Transverse colon (tissue), 4 donors: ENCODE data around the gene ATP11A. TPM values are rescaled to one million over a fixed set of nuclear protein-coding genes. Genes with fewer than 3 reads are reported as not detected.
"Not testable (repeated sequence)": the region's sequence is repeated elsewhere in the genome, so short reads cannot be mapped to it uniquely, and the experiment has no call there.

Experiments
- DNase-seq: peaks from one replicate; pipeline ENCODE4 v3.0.0-alpha.2; 2019
- H3K27ac ChIP-seq, 4 donors: fragments of 200-600 bp; sonication (generic); 2 replicates each; pipeline ENCODE4 v1.5.1; 2016 to 2018; ENCODE audit warnings: inconsistent platforms in 4 of 4
- H3K27me3 ChIP-seq: fragments of 200-600 bp; sonication (generic); 2 replicates; pipeline ENCODE4 v1.5.1; 2017; ENCODE audit warnings: inconsistent platforms
- H3K36me3 ChIP-seq, 4 donors: fragments of 200-600 bp; sonication (generic); 2 replicates each; pipeline ENCODE4 v1.5.1; 2017 to 2019; ENCODE audit warnings: inconsistent platforms in 4 of 4
- H3K4me1 ChIP-seq, 4 donors: fragments of 200-600 bp; sonication (generic); 2 replicates each; pipeline ENCODE4 v1.5.1; 2017 to 2020; ENCODE audit warnings: inconsistent platforms in 4 of 4
- H3K4me3 ChIP-seq, 4 donors: fragments of 200-600 bp; sonication (generic); 1 replicate in 1 of 4; 2 replicates in 3 of 4; pipeline versions ENCODE4 v1.5.1 to v1.6.1; 2017 to 2019; ENCODE audit warnings: inconsistent platforms in 4 of 4
- H3K9me3 ChIP-seq, 2 donors: fragments of 200-600 bp; sonication (generic); 2 replicates each; pipeline ENCODE4 v1.5.1; 2017 to 2019; ENCODE audit warnings: inconsistent platforms in 2 of 2
- CTCF ChIP-seq, 5 experiments: fragments of 200-600 bp in 3 of 5; fragments of 450-650 bp in 2 of 5; sonication (generic) in 3 of 5; IDR thresholded peaks; 1 replicate in 2 of 5; 2 replicates in 3 of 5; pipeline ENCODE4 v1.5.1; 2016 to 2017; ENCODE audit warnings: antibody characterized with exemption in 5 of 5, inconsistent platforms in 3 of 5, mild to moderate bottlenecking in 2 of 5, moderate library complexity in 1 of 5
- EP300 ChIP-seq: sonication (generic); formaldehyde crosslinking; IDR thresholded peaks from one replicate; pipeline ENCODE4 v1.6.1; 2017; ENCODE audit warnings: antibody characterized with exemption, low read depth
- POLR2A ChIP-seq: fragments of 450-650 bp; IDR thresholded peaks from one replicate; pipeline ENCODE4 v1.6.1; 2016; ENCODE audit warnings: antibody characterized with exemption, mild to moderate bottlenecking, moderate library complexity
- POLR2AphosphoS5 ChIP-seq, 3 donors: sonication (generic); formaldehyde crosslinking; IDR thresholded peaks; one replicate each; pipeline ENCODE4 v1.6.1; 2016; ENCODE audit warnings: antibody characterized with exemption in 3 of 3
- WGBS, 2 donors: methylation state at CpG; one replicate each; pipeline ENCODE4 v1.1.5; 2018; ENCODE audit warnings: low coverage in 1 of 2; 5-methylcytosine and 5-hydroxymethylcytosine counted together
- in situ Hi-C, 4 donors: fragments of 200-750 bp; cut with MboI; loops; one replicate each; pipeline versions ENCODE4 v1.15.0 to v1.15.1; 2017; ENCODE audit warnings: low sequenced_read_pairs in 3 of 4, low pct_ligation_motif_present in 1 of 4, low pct_unique_long_range_greater_than_20kb in 1 of 4
- intact Hi-C: fragments of 100-400 bp; cut with DNase I; formaldehyde crosslinking; loops from one replicate; pipeline ENCODE4 v1.15.1; 2023; ENCODE audit warnings: low total_unique reads
- total RNA-seq, 4 donors: library from RNA; depleted of rRNA; stranded (reverse); fragments of >200 nt; gene quantifications; one replicate each; pipeline ENCODE4 v1.1.0, GENCODE V29; 2016

The ATP11A gene
- total RNA-seq, 4 donors from 2014 or later, result 10.2 to 17.5 (median 13.3) TPM

- TF ChIP-seq EP300 (no peak), CTCF (IDR thresholded peaks at IDR 0.05) (no peak), POLR2A (no peak), POLR2AphosphoS5 (IDR thresholded peaks at IDR 0.05) (no peak)
- in situ Hi-C loops (loop anchor here (25.0 kb wide), 1 partner anchor 232 kb away; no protein-coding TSS in a partner anchor), intact Hi-C loops (no loop called here)
- peaks cover 0 to 6% (median 2%) of the 10 kb centered on the region in 4 donors for H3K4me1 ChIP-seq
- 86% methylated on average over 14 of the region's 15 CpGs; no CpG with 5 or more reads in 1 of the 2 donors for WGBS, 2 donors
- no peaks in the 10 kb centered on the region for H3K9me3 ChIP-seq
- no peak for DNase-seq
- no peaks in the 10 kb centered on the region for H3K27me3 ChIP-seq
- no peak overlapping the region for H3K4me3 ChIP-seq
- H3K27ac ChIP-seq, result no peak overlapping the region
- H3K36me3 ChIP-seq, result no peaks in the 10 kb centered on the region
Observed at GRCh38 chr13:112869202-112870050, 179.6 kb downstream of the ATP11A start.

GRCh38 chr13:112870051-112870331, 180.2 kb downstream of the ATP11A start:
- intact Hi-C loops, result no loop called here
- in situ Hi-C loops, result loop anchor here (25.0 kb wide), 1 partner anchor 233 kb away; no protein-coding TSS in a partner anchor

GRCh38 chr13:112870737-112871287, 181.0 kb downstream of the ATP11A start:
- WGBS, 2 donors, result 92% methylated on average over 26 of the region's 28 CpGs; no CpG with 5 or more reads in 1 of the 2 donors
- no peaks in the 10 kb centered on the region for H3K27me3 ChIP-seq
- no peaks in the 10 kb centered on the region for H3K9me3 ChIP-seq
- H3K4me1 ChIP-seq, result peaks cover 0 to 7% (median 2%) of the 10 kb centered on the region in 4 donors
- intact Hi-C loops, result no loop called here
- TF ChIP-seq POLR2A (no peak), POLR2AphosphoS5 (IDR thresholded peaks at IDR 0.05) (no peak), EP300 (no peak), CTCF (IDR thresholded peaks at IDR 0.05) (no peak)
- H3K27ac ChIP-seq, result no peak overlapping the region
- no peak for DNase-seq
- H3K36me3 ChIP-seq, result no peaks in the 10 kb centered on the region
- in situ Hi-C loops, result loop anchor here (25.0 kb wide), 1 partner anchor 234 kb away; no protein-coding TSS in a partner anchor
- no peak overlapping the region for H3K4me3 ChIP-seq

More at GRCh38 chr13:112870051-112870331, 180.2 kb downstream of the ATP11A start:
- Histone ChIP-seq H3K4me3 (no peak overlapping the region), H3K9me3 (no peaks in the 10 kb centered on the region), H3K27ac (no peak overlapping the region), H3K4me1 (peaks cover 0 to 7% (median 2%) of the 10 kb centered on the region in 4 donors), H3K27me3 (no peaks in the 10 kb centered on the region), H3K36me3 (no peaks in the 10 kb centered on the region)
- TF ChIP-seq CTCF (IDR thresholded peaks at IDR 0.05) (no peak), POLR2A (no peak), EP300 (no peak), POLR2AphosphoS5 (IDR thresholded peaks at IDR 0.05) (no peak)
- no peak for DNase-seq
- 89% methylated on average over 2 of the region's 2 CpGs; no CpG with 5 or more reads in 1 of the 2 donors for WGBS, 2 donors

GRCh38 chr13:112871742-112872141, 181.9 kb downstream of the ATP11A start:
- TF ChIP-seq EP300, result no peak
- TF ChIP-seq POLR2A, result no peak
- no peak for TF ChIP-seq CTCF (IDR thresholded peaks at IDR 0.05)
- no peak for TF ChIP-seq POLR2AphosphoS5 (IDR thresholded peaks at IDR 0.05)
- in situ Hi-C loops (loop anchor here (25.0 kb wide), 1 partner anchor 234 kb away; no protein-coding TSS in a partner anchor), intact Hi-C loops (no loop called here)
- Histone ChIP-seq H3K4me3 (no peak overlapping the region), H3K36me3 (no peaks in the 10 kb centered on the region), H3K27me3 (no peaks in the 10 kb centered on the region), H3K4me1 (peaks cover 0 to 7% (median 2%) of the 10 kb centered on the region in 4 donors), H3K9me3 (no peaks in the 10 kb centered on the region), H3K27ac (no peak overlapping the region)
- 92 to 97% methylated on average over 12 of the region's 12 CpGs for WGBS, 2 donors
- no peak for DNase-seq

GRCh38 chr13:112872657-112873631, 183.1 kb downstream of the ATP11A start:
- H3K4me3 ChIP-seq, H3K4me1 ChIP-seq, DNase-seq, H3K27me3 ChIP-seq, H3K36me3 ChIP-seq, H3K9me3 ChIP-seq, intact Hi-C loops: not testable (repeated sequence)
- 42 to 62% methylated on average over 2 to 25 of the region's 25 CpGs for WGBS, 2 donors
- peak overlapping the region in 3 of 4 donors; percentile 13 to 46 (median 22) for H3K27ac ChIP-seq
- in situ Hi-C loops, result loop anchor here (25.0 kb wide), 1 partner anchor 236 kb away; no protein-coding TSS in a partner anchor
